HL-60 (cell line): ENCODE data around the gene GPC3.

Experiments used
- DNase-seq, 2 experiments: peaks; one replicate each; pipeline ENCODE4 v3.0.0-alpha.2; 2010 to 2020; ENCODE audit warnings: low read depth in 1 of 2, low spot score in 1 of 2
- H3K27ac ChIP-seq: fragments of 250-450 bp; sonication (Bioruptor Pico); replicated peaks from 2 replicates; pipeline ENCODE4 v1.5.1; 2020; ENCODE audit warnings: mild to moderate bottlenecking, moderate library complexity
- H3K27me3 ChIP-seq: fragments of 250-450 bp; sonication (Bioruptor Pico); 2 replicates; pipeline ENCODE4 v1.5.1; 2021; ENCODE audit warnings: mild to moderate bottlenecking, moderate library complexity; ENCODE audit not compliant: insufficient read depth, poor library complexity, severe bottlenecking
- H3K4me3 ChIP-seq: replicated peaks from 2 replicates; pipeline ENCODE4 v1.5.1; 2011; ENCODE audit warnings: mild to moderate bottlenecking, control low read depth, low read length; ENCODE audit not compliant: insufficient read depth
- CTCF ChIP-seq: IDR thresholded peaks from one replicate; pipeline ENCODE4 v1.5.1; 2011; ENCODE audit warnings: low read length, control low read depth, inconsistent platforms; ENCODE audit not compliant: insufficient read depth
- GABPA ChIP-seq: IDR thresholded peaks from 2 replicates; pipeline ENCODE4 v1.6.1; 2012; ENCODE audit warnings: low read depth
- POLR2AphosphoS5 ChIP-seq: IDR thresholded peaks from 2 replicates; pipeline ENCODE4 v1.6.1; 2012; ENCODE audit warnings: low read depth
- SPI1 ChIP-seq: IDR thresholded peaks from 2 replicates; pipeline ENCODE4 v1.6.1; 2012; ENCODE audit warnings: low read depth, mild to moderate bottlenecking, borderline replicate concordance
- TF ChIP-seq, protein P1 (sequence below): IDR thresholded peaks from 2 replicates; pipeline ENCODE4 v1.6.1; 2012; ENCODE audit warnings: low read depth; ENCODE audit not compliant: insufficient replicate concordance

GPC3 gene

GRCh38 chrX:133579631-133580030 is 405.8 kb downstream of the GPC3 start:
- Histone ChIP-seq H3K27ac (no peak overlapping the region), H3K4me3 (no peak overlapping the region), H3K27me3 (no peaks in the 10 kb centered on the region)
- TF ChIP-seq SPI1 (no peak), CTCF (no peak), GABPA (no peak), POLR2AphosphoS5 (no peak)
- TF ChIP-seq, protein P1, sequence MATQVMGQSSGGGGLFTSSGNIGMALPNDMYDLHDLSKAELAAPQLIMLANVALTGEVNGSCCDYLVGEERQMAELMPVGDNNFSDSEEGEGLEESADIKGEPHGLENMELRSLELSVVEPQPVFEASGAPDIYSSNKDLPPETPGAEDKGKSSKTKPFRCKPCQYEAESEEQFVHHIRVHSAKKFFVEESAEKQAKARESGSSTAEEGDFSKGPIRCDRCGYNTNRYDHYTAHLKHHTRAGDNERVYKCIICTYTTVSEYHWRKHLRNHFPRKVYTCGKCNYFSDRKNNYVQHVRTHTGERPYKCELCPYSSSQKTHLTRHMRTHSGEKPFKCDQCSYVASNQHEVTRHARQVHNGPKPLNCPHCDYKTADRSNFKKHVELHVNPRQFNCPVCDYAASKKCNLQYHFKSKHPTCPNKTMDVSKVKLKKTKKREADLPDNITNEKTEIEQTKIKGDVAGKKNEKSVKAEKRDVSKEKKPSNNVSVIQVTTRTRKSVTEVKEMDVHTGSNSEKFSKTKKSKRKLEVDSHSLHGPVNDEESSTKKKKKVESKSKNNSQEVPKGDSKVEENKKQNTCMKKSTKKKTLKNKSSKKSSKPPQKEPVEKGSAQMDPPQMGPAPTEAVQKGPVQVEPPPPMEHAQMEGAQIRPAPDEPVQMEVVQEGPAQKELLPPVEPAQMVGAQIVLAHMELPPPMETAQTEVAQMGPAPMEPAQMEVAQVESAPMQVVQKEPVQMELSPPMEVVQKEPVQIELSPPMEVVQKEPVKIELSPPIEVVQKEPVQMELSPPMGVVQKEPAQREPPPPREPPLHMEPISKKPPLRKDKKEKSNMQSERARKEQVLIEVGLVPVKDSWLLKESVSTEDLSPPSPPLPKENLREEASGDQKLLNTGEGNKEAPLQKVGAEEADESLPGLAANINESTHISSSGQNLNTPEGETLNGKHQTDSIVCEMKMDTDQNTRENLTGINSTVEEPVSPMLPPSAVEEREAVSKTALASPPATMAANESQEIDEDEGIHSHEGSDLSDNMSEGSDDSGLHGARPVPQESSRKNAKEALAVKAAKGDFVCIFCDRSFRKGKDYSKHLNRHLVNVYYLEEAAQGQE: no peak
- no peak for DNase-seq

- no peak overlapping the region for H3K27ac ChIP-seq
- H3K4me3 ChIP-seq: no peak overlapping the region
Observed at GRCh38 chrX:133576876-133577275, 408.5 kb downstream of the GPC3 start.

GRCh38 chrX:133575501-133576136 is 409.8 kb downstream of the GPC3 start:
- no peak for TF ChIP-seq GABPA
- no peak for TF ChIP-seq CTCF
- TF ChIP-seq SPI1: no peak
- TF ChIP-seq, protein P1: no peak
- TF ChIP-seq POLR2AphosphoS5: no peak
- DNase-seq: no peak
- Histone ChIP-seq H3K4me3 (no peak overlapping the region), H3K27me3 (no peaks in the 10 kb centered on the region), H3K27ac (no peak overlapping the region)

More at GRCh38 chrX:133576876-133577275, 408.5 kb downstream of the GPC3 start:
- no peak for DNase-seq
- no peaks in the 10 kb centered on the region for H3K27me3 ChIP-seq
- TF ChIP-seq SPI1: no peak
- TF ChIP-seq GABPA: no peak
- TF ChIP-seq, protein P1: no peak
- no peak for TF ChIP-seq CTCF
- TF ChIP-seq POLR2AphosphoS5: no peak
